Transverse colon (tissue), 4 donors: ENCODE measurements around the gene LGALS4.

Experiments
- CTCF ChIP-seq, 5 experiments: fragments of 200-600 bp in 3 of 5; fragments of 450-650 bp in 2 of 5; sonication (generic) in 3 of 5; IDR thresholded peaks; 1 replicate in 2 of 5; 2 replicates in 3 of 5; pipeline ENCODE4 v1.5.1; 2016 to 2017; ENCODE audit warnings: antibody characterized with exemption in 5 of 5, inconsistent platforms in 3 of 5, mild to moderate bottlenecking in 2 of 5, moderate library complexity in 1 of 5
- EP300 ChIP-seq: sonication (generic); formaldehyde crosslinking; IDR thresholded peaks from one replicate; pipeline ENCODE4 v1.6.1; 2017; ENCODE audit warnings: antibody characterized with exemption, low read depth
- POLR2A ChIP-seq: fragments of 450-650 bp; IDR thresholded peaks from one replicate; pipeline ENCODE4 v1.6.1; 2016; ENCODE audit warnings: antibody characterized with exemption, mild to moderate bottlenecking, moderate library complexity
- POLR2AphosphoS5 ChIP-seq, 3 donors: sonication (generic); formaldehyde crosslinking; IDR thresholded peaks; one replicate each; pipeline ENCODE4 v1.6.1; 2016; ENCODE audit warnings: antibody characterized with exemption in 3 of 3

GRCh38 chr19:38793177-38793576 is 19.6 kb downstream of the LGALS4 start:
- TF ChIP-seq POLR2AphosphoS5 (IDR thresholded peaks at IDR 0.05) (no peak), POLR2A (no peak), CTCF (IDR thresholded peaks at IDR 0.05) (no peak), EP300 (no peak)
